22Rv1 (cell line): ENCODE results near the gene VILL.

ENCODE experiments used
- H3K27ac ChIP-seq: fragments of 450-650 bp; 2 replicates; pipeline ENCODE4 v1.5.1; 2017
- ZFX ChIP-seq: fragments of 450-650 bp; IDR thresholded peaks from 2 replicates; pipeline ENCODE4 v1.6.1; 2017; ENCODE audit warnings: antibody characterized with exemption, borderline replicate concordance
- TF ChIP-seq, protein P1 (sequence below): fragments of 450-650 bp; IDR thresholded peaks from 2 replicates; pipeline ENCODE4 v1.5.1; 2017; ENCODE audit warnings: mild to moderate bottlenecking

The VILL gene

DNA sequence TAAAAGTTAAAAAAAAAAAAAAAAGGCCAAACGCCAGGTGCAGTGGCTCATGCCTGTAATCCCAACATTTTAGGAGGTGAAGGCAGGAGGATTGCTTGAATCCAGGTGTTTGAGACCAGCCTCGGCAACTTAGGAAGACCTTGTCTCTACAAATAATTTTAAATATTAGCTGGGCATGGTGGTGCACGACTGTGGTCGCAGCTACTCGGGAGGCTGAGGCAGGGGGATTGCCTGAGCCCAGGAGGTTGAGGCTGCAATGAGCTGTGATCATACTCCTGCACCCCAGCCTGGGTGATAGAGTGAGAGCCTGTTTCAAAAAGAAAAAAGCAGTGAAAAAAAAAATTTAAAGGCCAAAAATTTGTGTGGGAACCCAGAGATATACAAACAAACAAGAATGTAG, 45.7 kb downstream of the VILL start:
- no peak overlapping the region for H3K27ac ChIP-seq
- TF ChIP-seq, protein P1, sequence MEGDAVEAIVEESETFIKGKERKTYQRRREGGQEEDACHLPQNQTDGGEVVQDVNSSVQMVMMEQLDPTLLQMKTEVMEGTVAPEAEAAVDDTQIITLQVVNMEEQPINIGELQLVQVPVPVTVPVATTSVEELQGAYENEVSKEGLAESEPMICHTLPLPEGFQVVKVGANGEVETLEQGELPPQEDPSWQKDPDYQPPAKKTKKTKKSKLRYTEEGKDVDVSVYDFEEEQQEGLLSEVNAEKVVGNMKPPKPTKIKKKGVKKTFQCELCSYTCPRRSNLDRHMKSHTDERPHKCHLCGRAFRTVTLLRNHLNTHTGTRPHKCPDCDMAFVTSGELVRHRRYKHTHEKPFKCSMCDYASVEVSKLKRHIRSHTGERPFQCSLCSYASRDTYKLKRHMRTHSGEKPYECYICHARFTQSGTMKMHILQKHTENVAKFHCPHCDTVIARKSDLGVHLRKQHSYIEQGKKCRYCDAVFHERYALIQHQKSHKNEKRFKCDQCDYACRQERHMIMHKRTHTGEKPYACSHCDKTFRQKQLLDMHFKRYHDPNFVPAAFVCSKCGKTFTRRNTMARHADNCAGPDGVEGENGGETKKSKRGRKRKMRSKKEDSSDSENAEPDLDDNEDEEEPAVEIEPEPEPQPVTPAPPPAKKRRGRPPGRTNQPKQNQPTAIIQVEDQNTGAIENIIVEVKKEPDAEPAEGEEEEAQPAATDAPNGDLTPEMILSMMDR: no peak
- TF ChIP-seq ZFX: no peak

DNA sequence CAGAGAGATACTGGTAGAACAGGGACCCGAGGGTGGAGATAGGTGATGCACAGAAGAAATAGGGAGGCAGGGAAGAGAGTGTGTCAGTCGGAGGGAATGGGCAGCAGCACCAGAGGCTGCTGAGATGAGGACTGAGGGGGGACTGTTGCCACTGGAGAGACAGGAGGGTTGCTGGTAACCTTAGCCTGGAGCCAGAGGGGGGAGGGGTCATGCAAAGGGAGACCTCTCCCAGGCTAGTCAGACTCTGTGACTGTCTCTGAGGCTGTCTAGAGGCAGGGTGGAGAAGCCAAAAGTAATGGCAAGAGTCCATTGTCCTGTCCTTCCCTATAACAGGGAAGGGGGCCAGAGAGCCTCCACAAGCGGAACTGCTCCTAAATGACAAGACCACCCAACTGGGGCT, 46.3 kb downstream of the VILL start:
- TF ChIP-seq, protein P1: no peak
- no peak for TF ChIP-seq ZFX
- no peak overlapping the region for H3K27ac ChIP-seq

DNA sequence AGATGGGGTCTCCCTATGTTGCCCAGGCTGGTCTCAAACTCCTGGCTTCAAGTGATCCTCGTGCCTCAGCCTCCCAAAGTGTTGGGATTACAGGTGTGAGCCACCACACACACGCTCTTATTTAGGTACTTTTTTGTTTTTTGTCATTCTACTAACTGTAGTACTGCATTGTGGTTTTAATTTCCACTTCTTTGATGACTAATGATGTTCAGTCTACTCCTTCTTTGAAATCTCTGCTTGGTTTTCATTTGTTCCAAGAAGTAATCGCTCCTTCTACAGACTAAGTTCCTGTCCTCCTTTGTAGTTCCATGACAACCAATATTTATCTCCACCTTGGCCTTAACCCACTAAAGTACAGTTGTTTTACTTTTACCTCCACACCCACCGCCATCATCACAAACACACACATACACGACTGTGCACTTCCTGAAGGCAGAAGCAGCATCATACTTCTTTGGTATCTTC, 47.9 kb downstream of the VILL start:
- H3K27ac ChIP-seq: no peak overlapping the region
- TF ChIP-seq, protein P1: no peak
- no peak for TF ChIP-seq ZFX

DNA sequence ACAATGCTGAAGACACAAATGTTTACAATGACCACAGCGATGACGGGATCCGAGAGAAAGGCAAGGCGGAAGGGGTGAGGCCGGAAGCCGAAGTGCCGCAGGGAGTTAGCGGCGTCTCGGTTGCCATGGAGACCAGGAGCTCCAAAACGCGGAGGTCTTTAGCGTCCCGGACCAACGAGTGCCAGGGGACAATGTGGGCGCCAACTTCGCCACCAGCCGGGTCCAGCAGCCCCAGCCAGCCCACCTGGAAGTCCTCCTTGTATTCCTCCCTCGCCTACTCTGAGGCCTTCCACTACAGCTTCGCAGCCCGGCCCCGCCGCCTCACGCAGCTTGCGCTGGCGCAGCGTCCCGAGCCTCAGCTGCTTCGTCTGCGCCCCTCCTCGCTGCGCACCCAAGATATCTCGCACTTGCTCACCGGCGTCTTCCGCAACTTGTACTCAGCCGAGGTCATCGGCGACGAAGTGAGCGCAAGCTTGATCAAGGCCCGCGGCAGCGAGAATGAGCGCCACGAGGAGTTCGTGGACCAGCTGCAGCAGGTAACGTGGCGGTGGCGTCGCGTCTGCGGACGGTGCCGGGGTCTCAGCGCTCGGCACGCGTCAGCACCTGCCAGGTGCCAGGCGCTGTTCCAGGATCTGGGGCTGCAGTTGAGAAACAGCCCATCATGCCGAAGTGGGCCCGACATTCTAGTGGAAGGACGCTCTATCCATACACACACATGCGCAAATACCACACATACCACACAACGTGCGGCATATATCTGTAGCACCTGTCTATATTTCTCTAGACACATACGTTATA, 48.7 kb downstream of the VILL start, which contains the start of gene DLEC1:
TSS of gene DLEC1 (plus strand) at position 108 of the 798 bp plus-strand sequence. CDS start at position 126, 18 bp downstream.
- TF ChIP-seq, protein P1: no peak
- no peak for TF ChIP-seq ZFX
- H3K27ac ChIP-seq: no peak within 1 kb of the TSS

DNA sequence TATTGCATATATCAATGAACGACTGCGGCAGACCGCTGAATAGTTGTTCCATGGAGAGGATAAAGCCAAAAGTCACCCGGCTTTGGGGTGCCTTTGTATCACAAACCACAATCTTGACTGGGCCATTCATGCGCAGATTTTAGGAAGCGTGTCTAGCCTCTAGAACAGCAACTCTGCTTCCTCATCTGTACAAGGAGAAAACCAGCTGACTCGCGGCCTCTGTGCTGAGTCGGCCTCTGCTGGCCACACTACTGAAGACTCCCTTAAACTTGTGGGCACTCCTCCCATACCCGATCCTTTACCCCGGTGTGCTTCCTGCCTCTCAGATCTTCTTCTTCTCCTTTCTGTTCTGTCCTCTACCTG, 49.3 kb downstream of the VILL start:
- TF ChIP-seq, protein P1: no peak
- no peak for TF ChIP-seq ZFX

DNA sequence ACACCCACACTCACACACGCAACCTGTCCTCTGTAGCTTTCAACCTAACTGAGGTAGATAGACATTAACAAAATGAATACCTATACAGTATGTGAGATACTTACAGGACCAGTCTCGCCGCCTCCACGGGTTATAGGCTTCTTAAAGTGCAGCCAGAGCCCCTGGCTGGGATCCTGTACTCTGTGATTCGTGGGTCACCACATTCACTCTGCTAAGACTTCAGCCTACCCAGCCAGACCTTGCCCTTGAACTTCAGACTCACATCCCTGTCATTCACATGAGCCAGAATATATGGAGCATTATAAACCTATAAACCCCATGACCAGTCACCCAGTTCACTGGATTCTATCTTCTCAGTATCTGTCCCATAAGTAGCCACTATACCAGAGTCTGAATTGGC, 49.8 kb downstream of the VILL start:
- no peak overlapping the region for H3K27ac ChIP-seq
- TF ChIP-seq ZFX: no peak
- TF ChIP-seq, protein P1: no peak

More for the DNA sequence above, 49.3 kb downstream of the VILL start:
- no peak overlapping the region for H3K27ac ChIP-seq

DNA sequence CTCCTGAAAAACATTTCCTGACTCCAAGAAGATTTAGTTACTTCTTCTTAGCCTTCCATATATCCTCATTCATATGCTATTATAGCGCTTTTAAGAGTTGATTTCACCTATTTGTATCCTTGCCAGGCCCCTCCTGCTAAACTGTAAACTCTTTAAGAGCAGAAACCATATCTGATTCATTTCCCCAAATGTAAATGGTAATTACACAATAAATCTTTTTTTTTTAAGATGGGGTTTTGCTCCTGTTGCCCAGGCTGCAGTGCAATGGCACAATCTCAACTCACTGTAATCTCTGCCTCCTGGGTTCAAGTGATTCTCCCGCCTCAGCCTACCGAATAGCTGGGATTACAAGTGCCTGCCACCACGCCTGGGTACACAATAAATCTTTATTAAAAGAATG, 52.9 kb downstream of the VILL start:
- no peak for TF ChIP-seq ZFX
- TF ChIP-seq, protein P1: no peak
- no peak overlapping the region for H3K27ac ChIP-seq
